Naive thymus-derived CD8-positive, alpha-beta T cell (primary cell): ENCODE results near the gene PPP1R37. TPM values are rescaled to one million over a fixed set of nuclear protein-coding genes. Genes with fewer than 3 reads are reported as not detected.

ENCODE experiments used
- ATAC-seq, 2 donors: fragments of 150-1000 bp; cut with Tn5 transposase in 1 of 2; sonication (Bioruptor Pico), chemical (Tn5 transposase) in 1 of 2; 1 replicate in 1 of 2; 2 replicates in 1 of 2; pipeline ENCODE4 v1.10.0; 2021; ENCODE audit warnings: mild to moderate bottlenecking in 2 of 2, moderate library complexity in 2 of 2
- POLR2A ChIA-PET: fragments of 350-600 bp; sonication (Branson Sonifier 250); formaldehyde crosslinking; loops from one replicate; lab custom pipeline; 2021; ENCODE audit warnings: antibody characterized with exemption; lab: Charles Lee
- DNase-seq, 10 donors: peaks; one replicate each; pipeline versions ENCODE4 v3.0.0 to v3.0.0-alpha.2; 2020 to 2022
- H3K27ac Mint-ChIP-seq, 10 donors: one replicate each; pipeline ENCODE4 v1.8.0; 2020 to 2022; ENCODE audit warnings: mild to moderate bottlenecking in 10 of 10, mixed read lengths in 10 of 10, moderate library complexity in 4 of 10, inconsistent platforms in 1 of 10
- H3K27me3 Mint-ChIP-seq, 5 donors: one replicate each; pipeline ENCODE4 v1.8.0; 2021 to 2022; ENCODE audit warnings: mixed read lengths in 5 of 5
- H3K36me3 Mint-ChIP-seq, 3 donors: one replicate each; pipeline ENCODE4 v1.8.0; 2020 to 2022; ENCODE audit warnings: mixed read lengths in 3 of 3, mild to moderate bottlenecking in 2 of 3, inconsistent platforms in 1 of 3
- H3K4me1 Mint-ChIP-seq, 4 donors: one replicate each; pipeline ENCODE4 v1.8.0; 2021 to 2022; ENCODE audit warnings: mixed read lengths in 4 of 4
- H3K4me3 Mint-ChIP-seq, 10 donors: one replicate each; pipeline ENCODE4 v1.8.0; 2020 to 2022; ENCODE audit warnings: mild to moderate bottlenecking in 10 of 10, mixed read lengths in 10 of 10, moderate library complexity in 6 of 10, inconsistent platforms in 1 of 10
- H3K9me3 Mint-ChIP-seq, 9 donors: one replicate each; pipeline ENCODE4 v1.8.0; 2020 to 2022; ENCODE audit warnings: mixed read lengths in 9 of 9, mild to moderate bottlenecking in 3 of 9, inconsistent platforms in 1 of 9, moderate library complexity in 1 of 9
- polyA plus RNA-seq, 3 donors: library from polyadenylated mRNA; unstranded; fragments of 300-500 nt; fragmentation: Illumina TruSeq; gene quantifications; one replicate each; pipeline ENCODE4 v1.2.3, GENCODE V29; 2021
- total RNA-seq, 8 experiments: library from RNA in 2 of 8; stranded (reverse) in 2 of 8; gene quantifications; one replicate each; pipeline ENCODE4 v1.2.3 and lab custom pipeline; 2021 to 2026

PPP1R37 gene
- total and polyA plus RNA-seq, 5 experiments from 2014 or later, result 0.40 to 33.3 (median 2.0) TPM

- ATAC-seq (no peak), DNase-seq (peak in 3 of 10 donors; percentile 6 to 19 (median 7))
- H3K4me3 Mint-ChIP-seq, result peak overlapping the region in 9 of 10 donors; percentile 36 to 82 (median 70)
- peak overlapping the region in 7 of 10 donors; percentile 35 to 85 (median 82) for H3K27ac Mint-ChIP-seq
- no peaks in the 10 kb centered on the region for H3K9me3 Mint-ChIP-seq
- peaks cover 0 to 3% (median 0%) of the 10 kb centered on the region in 3 donors for H3K36me3 Mint-ChIP-seq
- peaks cover 37 to 87% (median 82%) of the 10 kb centered on the region in 4 donors for H3K4me1 Mint-ChIP-seq
- POLR2A ChIA-PET, result no interaction called here
- no peaks in the 10 kb centered on the region for H3K27me3 Mint-ChIP-seq
Observed at GRCh38 chr19:45119582-45119981, 26.6 kb downstream of the PPP1R37 start.

DNA sequence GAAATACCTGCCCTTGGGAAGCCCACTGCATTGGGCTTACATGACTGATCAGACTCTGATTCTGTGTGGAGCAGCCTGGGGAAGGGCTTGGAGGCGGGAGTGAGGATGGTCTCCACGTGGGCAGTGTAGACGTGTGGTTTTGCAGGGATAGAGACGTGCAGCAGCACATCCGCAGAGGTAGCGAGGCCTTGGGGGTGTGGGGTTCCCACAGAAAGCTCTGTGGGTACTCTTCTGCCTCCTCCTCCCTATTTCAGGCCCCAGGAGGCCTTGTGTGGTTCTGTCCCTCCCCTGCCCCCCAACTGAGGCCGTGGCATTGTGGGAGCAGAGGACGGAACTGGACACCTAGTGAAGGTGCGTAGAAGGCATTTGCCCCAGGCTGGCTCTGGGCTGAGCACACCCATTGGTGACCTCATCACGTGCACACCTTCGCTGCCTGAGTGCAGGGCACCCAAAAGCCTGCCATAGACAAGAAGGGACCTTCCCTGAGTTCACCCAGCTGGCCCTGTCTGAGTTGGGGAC, 28.9 kb downstream of the PPP1R37 start:
- ATAC-seq (no peak), DNase-seq (no peak)
- peak overlapping the region in 9 of 10 donors; percentile 29 to 91 (median 73) for H3K27ac Mint-ChIP-seq
- POLR2A ChIA-PET, result interaction anchor here (1.1 kb wide), 1 partner anchor 20 kb away, joined by 3 read pairs; no protein-coding TSS in a partner anchor
- no peaks in the 10 kb centered on the region for H3K9me3 Mint-ChIP-seq
- H3K4me1 Mint-ChIP-seq, result peaks cover 36 to 81% (median 77%) of the 10 kb centered on the region in 4 donors
- H3K36me3 Mint-ChIP-seq, result peaks cover 0 to 3% (median 0%) of the 10 kb centered on the region in 3 donors
- H3K27me3 Mint-ChIP-seq, result no peaks in the 10 kb centered on the region
- peak overlapping the region in 7 of 10 donors; percentile 32 to 81 (median 53) for H3K4me3 Mint-ChIP-seq

- Mint-ChIP-seq H3K9me3 (no peaks in the 10 kb centered on the region), H3K4me3 (peak overlapping the region in 1 of 10 donors; percentile 19), H3K27ac (peak overlapping the region in 3 of 10 donors; percentile 27 to 91 (median 81)), H3K27me3 (no peaks in the 10 kb centered on the region), H3K36me3 (peaks cover 0 to 6% (median 0%) of the 10 kb centered on the region in 3 donors), H3K4me1 (peaks cover 31 to 72% (median 68%) of the 10 kb centered on the region in 4 donors)
- no peak for DNase-seq
- POLR2A ChIA-PET, result no interaction called here
- ATAC-seq, result no peak
Observed at GRCh38 chr19:45122832-45123231, 29.9 kb downstream of the PPP1R37 start.

DNA sequence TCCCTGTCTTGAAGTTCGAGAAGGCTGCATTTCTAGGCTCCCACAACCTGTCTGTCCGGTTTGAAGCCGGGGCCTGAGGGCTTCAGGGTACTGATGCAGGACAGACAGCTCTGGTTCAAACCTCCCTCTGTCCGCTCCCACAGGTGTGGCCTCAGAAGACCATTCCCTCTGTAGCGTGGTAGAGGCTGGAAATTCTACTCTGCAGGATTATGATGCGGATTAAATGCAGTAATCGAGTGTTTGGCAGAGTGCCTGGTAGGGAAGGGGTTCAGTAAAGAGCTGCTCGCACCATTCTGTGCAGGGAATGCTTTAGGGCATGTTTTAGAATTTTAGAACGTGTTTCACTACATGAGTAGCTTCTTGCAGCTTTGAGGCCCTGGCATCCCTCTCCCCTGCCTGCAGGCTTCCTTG, 30.5 kb downstream of the PPP1R37 start:
- H3K4me1 Mint-ChIP-seq, result peaks cover 30 to 66% (median 62%) of the 10 kb centered on the region in 4 donors
- ATAC-seq (no peak), DNase-seq (no peak)
- peak overlapping the region in 2 of 10 donors; percentile 60 to 74 for H3K27ac Mint-ChIP-seq
- H3K9me3 Mint-ChIP-seq, result no peaks in the 10 kb centered on the region
- H3K36me3 Mint-ChIP-seq, result peaks cover 0 to 9% (median 0%) of the 10 kb centered on the region in 3 donors
- POLR2A ChIA-PET, result no interaction called here
- H3K4me3 Mint-ChIP-seq, result no peak overlapping the region
- no peaks in the 10 kb centered on the region for H3K27me3 Mint-ChIP-seq

- DNase-seq, result no peak
- H3K4me3 Mint-ChIP-seq, result no peak overlapping the region
- H3K27ac Mint-ChIP-seq, result peak overlapping the region in 5 of 10 donors; percentile 3 to 74 (median 60)
- POLR2A ChIA-PET, result no interaction called here
- no peak for ATAC-seq
- peaks cover 0 to 9% (median 0%) of the 10 kb centered on the region in 3 donors for H3K36me3 Mint-ChIP-seq
- no peaks in the 10 kb centered on the region for H3K27me3 Mint-ChIP-seq
- no peaks in the 10 kb centered on the region for H3K9me3 Mint-ChIP-seq
- H3K4me1 Mint-ChIP-seq, result peaks cover 27 to 60% (median 56%) of the 10 kb centered on the region in 4 donors
Observed at GRCh38 chr19:45124021-45124420, 31.0 kb downstream of the PPP1R37 start.

DNA sequence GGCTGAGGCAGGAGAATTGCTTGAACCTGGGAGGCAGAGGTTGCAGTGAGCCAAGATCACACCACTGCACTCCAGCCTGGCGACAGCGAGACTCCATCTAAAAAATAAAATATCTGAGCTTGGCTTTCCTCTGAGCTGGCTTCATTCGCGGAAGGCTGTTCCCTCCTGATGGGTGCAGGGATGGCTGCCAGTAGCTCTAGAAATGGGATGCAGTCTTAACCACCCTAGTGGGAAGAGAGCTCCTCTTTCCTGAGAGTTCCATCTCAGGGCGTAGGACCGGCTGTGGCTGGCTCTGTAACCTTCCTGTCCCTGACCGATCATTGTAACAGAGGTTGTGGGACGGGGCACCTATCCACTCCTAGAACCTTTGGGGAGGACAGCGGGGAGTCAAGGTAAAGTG, 32.4 kb downstream of the PPP1R37 start:
- Mint-ChIP-seq H3K9me3 (no peaks in the 10 kb centered on the region), H3K4me3 (no peak overlapping the region), H3K4me1 (peaks cover 23 to 49% (median 43%) of the 10 kb centered on the region in 4 donors), H3K27ac (no peak overlapping the region), H3K36me3 (peaks cover 0 to 9% (median 0%) of the 10 kb centered on the region in 3 donors), H3K27me3 (no peaks in the 10 kb centered on the region)
- ATAC-seq, result no peak
- no peak for DNase-seq
- POLR2A ChIA-PET, result interaction anchor here (0.9 to 1.6 kb wide), 3 partner anchors 10 to 33 kb away, joined by 3 to 8 read pairs (median 3); no protein-coding TSS in a partner anchor

DNA sequence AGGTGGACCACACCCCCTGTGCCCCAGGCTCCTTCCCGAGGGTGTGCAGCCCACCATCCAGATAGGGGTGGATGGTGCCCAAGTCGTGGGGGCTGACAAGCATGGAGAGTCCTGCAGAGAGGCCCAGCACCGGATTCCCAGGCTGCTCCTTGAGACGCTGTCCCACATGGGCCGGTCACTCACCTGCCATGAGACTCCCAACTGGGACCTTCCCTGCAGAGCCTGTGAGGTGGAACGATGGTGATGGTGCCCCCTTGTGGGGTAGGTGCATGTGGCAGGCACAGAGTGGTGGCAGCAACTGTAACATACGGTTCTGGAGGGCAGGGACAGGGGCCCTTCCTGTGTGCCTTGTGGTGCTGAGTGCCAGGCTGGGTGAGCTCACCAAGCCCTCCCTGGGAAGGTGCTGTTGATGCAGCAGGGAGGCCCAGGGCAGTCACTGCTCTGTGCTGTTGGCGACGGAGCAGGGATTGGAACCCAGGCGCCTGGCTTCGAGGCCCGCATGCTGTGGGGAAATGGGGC, 33.1 kb downstream of the PPP1R37 start:
- H3K4me3 Mint-ChIP-seq, result no peak overlapping the region
- ATAC-seq (peak; percentile 94 to 95), DNase-seq (peak; percentile 45 to 81 (median 62))
- peak overlapping the region in 1 of 10 donors; percentile 9 for H3K27ac Mint-ChIP-seq
- H3K27me3 Mint-ChIP-seq, result no peaks in the 10 kb centered on the region
- peaks cover 21 to 43% (median 36%) of the 10 kb centered on the region in 4 donors for H3K4me1 Mint-ChIP-seq
- H3K36me3 Mint-ChIP-seq, result peaks cover 0 to 9% (median 0%) of the 10 kb centered on the region in 3 donors
- H3K9me3 Mint-ChIP-seq, result no peaks in the 10 kb centered on the region
- POLR2A ChIA-PET, result interaction anchor here (0.9 to 1.6 kb wide), 4 partner anchors 10 to 34 kb away, joined by 3 to 8 read pairs (median 3); partner anchors contain the start of gene PPP1R37

DNA sequence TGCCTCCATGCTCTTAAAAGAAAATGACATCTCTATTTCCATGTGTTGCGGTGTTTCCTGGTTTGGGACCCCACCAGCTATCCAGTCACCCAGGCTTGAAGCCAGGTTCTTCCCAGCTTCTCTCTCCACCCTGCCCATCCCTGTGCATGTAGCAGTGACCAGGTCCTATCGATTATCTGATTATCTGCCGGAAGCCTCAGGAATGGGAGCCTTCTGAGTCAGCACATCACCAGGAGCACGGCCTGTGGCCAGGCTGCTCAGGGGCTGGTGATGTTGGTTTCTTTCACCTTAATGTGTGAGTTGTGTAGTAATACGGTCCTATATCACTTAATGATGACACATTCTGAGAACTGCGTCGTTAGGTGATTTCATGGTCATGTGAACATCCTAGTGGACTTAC, 33.7 kb downstream of the PPP1R37 start:
- H3K36me3 Mint-ChIP-seq, result peaks cover 0 to 9% (median 0%) of the 10 kb centered on the region in 3 donors
- H3K27ac Mint-ChIP-seq, result no peak overlapping the region
- no peak for ATAC-seq
- peaks cover 18 to 36% (median 30%) of the 10 kb centered on the region in 4 donors for H3K4me1 Mint-ChIP-seq
- no peaks in the 10 kb centered on the region for H3K9me3 Mint-ChIP-seq
- no peak overlapping the region for H3K4me3 Mint-ChIP-seq
- POLR2A ChIA-PET, result interaction anchor here (0.7 to 1.0 kb wide), 2 partner anchors 33 to 135 kb away, joined by 3 to 6 read pairs; partner anchors contain the start of gene PPP1R37
- no peak for DNase-seq
- H3K27me3 Mint-ChIP-seq, result no peaks in the 10 kb centered on the region

DNA sequence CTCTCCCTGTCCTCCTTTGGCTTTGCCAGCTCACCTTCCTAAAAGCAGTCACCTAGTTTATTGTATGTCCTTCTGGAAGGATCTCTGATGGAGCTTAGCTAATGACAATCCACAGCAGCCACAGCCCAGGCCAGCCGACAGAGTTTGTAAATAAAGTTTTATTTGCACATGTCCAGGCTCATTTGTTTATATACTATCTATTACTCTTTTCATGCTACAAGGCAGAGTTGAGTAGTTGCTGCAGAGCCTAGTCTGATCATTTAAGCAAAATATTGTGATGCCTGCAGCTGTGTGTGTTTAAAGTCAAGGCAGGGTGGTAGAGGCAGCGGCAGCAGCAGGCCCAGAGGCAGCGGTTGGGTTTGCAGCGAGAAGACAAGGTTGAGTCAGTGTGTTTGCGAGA, 35.2 kb downstream of the PPP1R37 start:
- no peak for ATAC-seq

GRCh38 chr19:45128806-45129205, 35.8 kb downstream of the PPP1R37 start:
- DNase-seq, result no peak
- Mint-ChIP-seq H3K27ac (no peak overlapping the region), H3K9me3 (no peaks in the 10 kb centered on the region), H3K4me1 (peaks cover 11 to 25% (median 18%) of the 10 kb centered on the region in 4 donors), H3K27me3 (no peaks in the 10 kb centered on the region), H3K4me3 (no peak overlapping the region), H3K36me3 (peaks cover 0 to 9% (median 0%) of the 10 kb centered on the region in 3 donors)
- no peak for ATAC-seq
- POLR2A ChIA-PET, result no interaction called here

More for the DNA sequence above, 35.2 kb downstream of the PPP1R37 start:
- POLR2A ChIA-PET, result interaction anchor here (0.7 kb wide), 1 partner anchor 54 kb away, joined by 4 read pairs; no protein-coding TSS in a partner anchor
- Mint-ChIP-seq H3K4me3 (no peak overlapping the region), H3K9me3 (no peaks in the 10 kb centered on the region), H3K27ac (peak overlapping the region in 3 of 10 donors; percentile 5 to 31 (median 17)), H3K4me1 (peaks cover 12 to 25% (median 19%) of the 10 kb centered on the region in 4 donors), H3K36me3 (peaks cover 0 to 9% (median 0%) of the 10 kb centered on the region in 3 donors), H3K27me3 (no peaks in the 10 kb centered on the region)
- DNase-seq, result no peak

DNA sequence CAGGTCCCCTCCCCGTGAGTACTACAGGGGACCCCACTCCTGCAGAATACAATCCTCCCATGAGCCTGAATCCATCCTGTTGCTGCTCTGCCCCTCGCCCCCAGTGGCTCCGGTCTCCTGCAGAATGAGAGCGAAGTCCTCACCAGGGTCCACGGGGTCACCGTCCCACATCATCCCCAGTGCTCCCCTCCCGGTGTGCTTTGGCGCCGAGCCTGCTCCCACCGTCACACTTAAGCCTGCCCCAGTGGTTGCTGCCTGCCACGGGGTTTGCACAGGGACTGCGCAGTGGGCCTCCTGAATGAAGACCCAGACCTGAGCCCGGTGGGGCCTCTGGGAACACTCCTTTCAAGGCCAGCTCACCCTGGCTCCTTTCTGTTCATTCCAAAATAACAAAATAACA, 37.3 kb downstream of the PPP1R37 start:
- Mint-ChIP-seq H3K9me3 (no peaks in the 10 kb centered on the region), H3K4me1 (peaks cover 8 to 22% (median 15%) of the 10 kb centered on the region in 4 donors)
- ATAC-seq, result no peak

DNA sequence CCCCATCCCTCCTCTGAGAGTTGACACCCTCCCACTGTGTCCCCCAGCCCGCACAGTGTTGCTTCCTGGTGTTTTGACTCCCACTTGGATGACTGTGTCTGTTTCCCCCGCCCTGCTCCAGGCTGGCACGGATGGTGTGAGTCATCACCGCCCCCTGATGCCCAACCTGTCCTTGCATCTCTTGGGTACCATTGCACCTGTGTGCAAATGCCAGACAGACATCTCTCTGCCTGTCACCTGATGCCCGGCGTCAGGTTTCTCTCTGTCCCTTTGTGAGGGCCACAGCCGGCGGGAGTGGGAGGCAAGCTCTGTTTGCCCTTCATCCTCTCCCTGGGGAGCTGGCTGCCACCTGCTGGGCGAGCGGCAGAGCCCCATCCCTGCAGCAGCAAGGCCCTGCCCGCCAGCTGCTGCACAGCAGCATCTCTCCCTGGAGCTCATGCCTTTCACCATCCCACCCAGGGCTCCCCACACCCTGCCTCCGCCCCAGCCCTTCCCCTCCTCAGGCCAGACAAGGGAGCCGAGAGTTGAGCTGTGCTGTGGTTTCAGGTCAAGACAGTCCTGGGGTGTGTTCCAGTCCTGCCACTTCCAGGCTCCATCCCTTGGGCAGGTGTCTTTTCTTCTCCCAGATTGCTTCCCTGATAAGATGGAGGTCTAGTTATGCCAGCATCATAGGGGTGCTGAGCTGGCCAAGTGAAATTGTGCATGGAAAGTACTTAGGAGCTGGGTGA, 38.1 kb downstream of the PPP1R37 start:
- DNase-seq (peak in 1 of 10 donors; percentile 60), ATAC-seq (no peak)
- no peaks in the 10 kb centered on the region for H3K27me3 Mint-ChIP-seq
- peaks cover 0 to 10% (median 0%) of the 10 kb centered on the region in 3 donors for H3K36me3 Mint-ChIP-seq
- peak overlapping the region in 2 of 10 donors; percentile 40 to 79 for H3K27ac Mint-ChIP-seq
- no peak overlapping the region for H3K4me3 Mint-ChIP-seq
- POLR2A ChIA-PET, result no interaction called here
- H3K4me1 Mint-ChIP-seq, result peaks cover 3 to 19% (median 9%) of the 10 kb centered on the region in 4 donors
- H3K9me3 Mint-ChIP-seq, result no peaks in the 10 kb centered on the region

More for the DNA sequence above, 37.3 kb downstream of the PPP1R37 start:
- H3K36me3 Mint-ChIP-seq, result peaks cover 0 to 10% (median 0%) of the 10 kb centered on the region in 3 donors
- H3K27me3 Mint-ChIP-seq, result no peaks in the 10 kb centered on the region
- no peak overlapping the region for H3K4me3 Mint-ChIP-seq
- peak in 1 of 10 donors; percentile 51 for DNase-seq
- POLR2A ChIA-PET, result no interaction called here
- H3K27ac Mint-ChIP-seq, result no peak overlapping the region
